Keratinocyte (primary cell): ENCODE data around the gene RRP1.

ENCODE experiments used
- EZH2 ChIP-seq: IDR thresholded peaks from one replicate; pipeline ENCODE4 v1.6.1; 2012; ENCODE audit warnings: inconsistent platforms, mild to moderate bottlenecking, low read length, moderate library complexity
- TF ChIP-seq, protein P1 (sequence below), 3 experiments: IDR thresholded peaks in 1 of 3; conservative IDR thresholded peaks in 1 of 3; optimal IDR thresholded peaks in 1 of 3; 2 replicates in 2 of 3; 3 replicates in 1 of 3; pipeline versions ENCODE3 to v1.5.1; 2011; ENCODE audit warnings: low read length in 3 of 3, mild to moderate bottlenecking in 3 of 3, moderate library complexity in 2 of 3, control low read depth in 1 of 3, inconsistent platforms in 1 of 3; ENCODE audit not compliant: insufficient read depth in 2 of 3; ENCODE audit errors: extremely low read depth in 1 of 3

- TF ChIP-seq, protein P1, sequence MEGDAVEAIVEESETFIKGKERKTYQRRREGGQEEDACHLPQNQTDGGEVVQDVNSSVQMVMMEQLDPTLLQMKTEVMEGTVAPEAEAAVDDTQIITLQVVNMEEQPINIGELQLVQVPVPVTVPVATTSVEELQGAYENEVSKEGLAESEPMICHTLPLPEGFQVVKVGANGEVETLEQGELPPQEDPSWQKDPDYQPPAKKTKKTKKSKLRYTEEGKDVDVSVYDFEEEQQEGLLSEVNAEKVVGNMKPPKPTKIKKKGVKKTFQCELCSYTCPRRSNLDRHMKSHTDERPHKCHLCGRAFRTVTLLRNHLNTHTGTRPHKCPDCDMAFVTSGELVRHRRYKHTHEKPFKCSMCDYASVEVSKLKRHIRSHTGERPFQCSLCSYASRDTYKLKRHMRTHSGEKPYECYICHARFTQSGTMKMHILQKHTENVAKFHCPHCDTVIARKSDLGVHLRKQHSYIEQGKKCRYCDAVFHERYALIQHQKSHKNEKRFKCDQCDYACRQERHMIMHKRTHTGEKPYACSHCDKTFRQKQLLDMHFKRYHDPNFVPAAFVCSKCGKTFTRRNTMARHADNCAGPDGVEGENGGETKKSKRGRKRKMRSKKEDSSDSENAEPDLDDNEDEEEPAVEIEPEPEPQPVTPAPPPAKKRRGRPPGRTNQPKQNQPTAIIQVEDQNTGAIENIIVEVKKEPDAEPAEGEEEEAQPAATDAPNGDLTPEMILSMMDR (optimal IDR thresholded peaks at IDR 0.05 in 1 of 3, IDR thresholded peaks at IDR 0.05 in 1 of 3, conservative IDR thresholded peaks at IDR 0.05 in 1 of 3; ENCODE audit: extremely low read depth in 1 of 3, insufficient read depth in 2 of 3, low read length in 3 of 3) = no peak
- no peak for TF ChIP-seq EZH2
These were observed 14.2 kb upstream of the RRP1 start for GRCh38 chr21:43775190-43775589.
